HG03354 (cell line): Measurements from ENCODE around the gene CEBPZOS.

Experiments
- ATAC-seq: cut with Tn5 transposase; IDR thresholded peaks from one replicate; pipeline ENCODE4 v1.9.1; 2021; ENCODE audit warnings: mild to moderate bottlenecking; ENCODE audit not compliant: unreplicated experiment, poor library complexity, severe bottlenecking

The CEBPZOS gene

DNA sequence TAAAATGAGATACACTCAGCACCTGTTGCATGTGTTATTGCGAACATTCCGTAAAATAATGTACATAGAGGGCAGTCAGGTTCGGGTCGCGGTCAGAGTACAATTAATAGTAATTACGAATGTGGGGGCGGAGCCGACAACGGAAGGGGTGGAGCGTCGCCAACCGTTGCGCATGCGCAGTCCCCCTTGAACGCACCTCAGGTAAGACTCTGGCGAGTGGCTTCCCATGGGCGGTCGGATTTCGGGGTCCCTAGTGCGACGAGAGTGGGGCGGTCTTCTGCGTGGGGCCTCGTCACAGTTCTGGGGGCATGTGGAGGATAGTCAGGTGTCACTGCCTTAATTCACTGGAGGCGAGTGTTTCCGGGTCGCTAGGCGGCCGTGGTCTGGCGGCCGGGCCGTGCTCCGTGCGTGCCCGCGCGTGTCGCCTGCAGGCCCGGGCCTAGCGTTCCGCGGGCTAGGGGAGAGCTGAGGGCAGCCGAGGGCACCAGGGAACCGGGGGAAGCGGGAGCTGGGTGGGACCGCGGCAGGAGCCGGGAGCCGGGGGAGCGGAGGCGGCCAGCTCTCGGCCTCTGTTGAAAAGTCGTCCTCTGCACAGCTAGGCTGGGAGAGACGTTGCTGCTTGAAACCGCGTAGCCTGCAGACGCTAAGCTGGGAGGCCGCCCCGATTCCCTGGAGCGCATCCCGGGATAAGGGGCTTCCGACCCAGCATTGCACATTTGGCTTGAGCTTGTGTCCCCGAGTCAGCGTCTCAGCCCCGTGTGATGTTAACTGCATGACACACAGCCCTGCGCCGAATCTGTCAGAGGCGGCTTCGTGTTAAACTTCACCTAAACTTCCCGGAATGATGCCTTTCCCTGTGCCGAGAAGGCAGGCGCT lies at the start of gene CEBPZOS:
Gene CEBPZOS, plus strand, starts transcription at position 177 of the 876 bp plus-strand sequence. CDS start 3,209 bp downstream, outside the sequence.
- ATAC-seq: peak; percentile 83

- ATAC-seq: no peak
Observed at GRCh38 chr2:37148325-37148724, 48.0 kb upstream of the CEBPZOS start.

DNA sequence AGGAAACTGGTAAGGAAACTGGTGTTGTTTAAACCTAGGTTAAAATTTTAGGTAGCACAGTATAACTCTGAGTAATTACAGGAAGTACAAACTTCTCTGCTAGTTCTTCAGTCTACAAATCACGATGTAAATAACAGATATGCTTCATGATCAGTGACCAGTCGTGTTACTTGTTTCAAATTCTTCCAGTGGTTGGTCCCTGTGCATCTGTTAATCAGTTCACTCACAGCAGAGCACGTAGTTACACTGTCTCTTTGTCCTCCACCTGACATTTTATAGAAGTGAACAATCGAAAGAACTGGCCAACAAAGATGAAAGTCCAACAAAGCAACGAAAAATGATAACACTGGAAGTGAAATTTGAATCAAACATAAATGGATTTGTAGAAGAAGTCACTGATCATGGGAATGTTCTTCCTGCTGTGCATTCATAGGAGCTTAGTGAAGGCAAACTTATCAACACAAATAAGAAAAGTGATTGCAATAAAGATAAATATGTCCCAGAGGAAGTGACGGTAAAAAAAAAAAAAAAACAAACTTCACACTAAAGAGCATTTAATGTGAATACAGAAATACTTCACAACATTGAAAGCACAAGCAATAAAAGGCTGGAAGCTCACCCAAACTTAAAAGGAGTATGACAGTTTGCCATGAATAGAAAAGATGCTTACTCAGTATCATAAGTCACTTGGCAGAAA lies 46.5 kb upstream of the CEBPZOS start:
- no peak for ATAC-seq

DNA sequence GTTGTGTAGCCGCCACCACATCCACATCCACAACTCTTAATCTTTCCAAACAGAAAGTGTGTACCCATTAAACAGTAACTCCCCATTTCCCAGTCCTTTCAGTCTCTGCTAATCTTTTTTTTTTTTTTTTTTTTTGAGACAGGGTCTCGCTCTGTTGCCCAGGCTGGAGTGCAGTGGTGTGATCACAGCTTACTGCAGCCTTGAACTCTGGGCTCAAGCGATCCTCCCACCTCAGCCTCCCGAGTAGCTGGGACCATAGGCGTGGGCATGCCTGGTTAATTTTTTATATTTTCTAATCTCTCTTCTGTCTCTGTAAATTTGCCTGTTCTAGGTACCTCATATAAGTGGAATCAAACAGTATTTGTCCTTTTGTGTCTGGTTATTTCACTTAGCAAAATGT lies 43.1 kb upstream of the CEBPZOS start:
- no peak for ATAC-seq

DNA sequence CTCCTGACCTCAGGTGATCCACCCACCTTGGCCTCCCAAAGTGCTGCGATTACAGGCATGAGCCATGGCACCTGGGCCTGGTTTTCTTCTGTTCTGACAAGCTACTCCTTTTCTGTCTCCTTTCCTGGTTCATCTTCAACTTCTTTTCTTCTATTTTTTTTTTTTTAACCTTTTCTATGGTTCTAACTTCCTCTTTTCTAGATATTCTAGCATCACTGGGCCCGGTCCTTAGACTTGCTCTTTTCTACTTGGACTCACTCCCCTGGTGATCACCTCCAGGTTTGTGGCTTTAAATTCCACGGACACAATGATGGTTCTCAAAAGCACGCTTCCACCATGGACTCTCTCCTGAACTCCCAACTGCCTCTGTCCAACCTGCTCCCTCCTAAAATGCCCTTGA lies 41.5 kb upstream of the CEBPZOS start:
- no peak for ATAC-seq

DNA sequence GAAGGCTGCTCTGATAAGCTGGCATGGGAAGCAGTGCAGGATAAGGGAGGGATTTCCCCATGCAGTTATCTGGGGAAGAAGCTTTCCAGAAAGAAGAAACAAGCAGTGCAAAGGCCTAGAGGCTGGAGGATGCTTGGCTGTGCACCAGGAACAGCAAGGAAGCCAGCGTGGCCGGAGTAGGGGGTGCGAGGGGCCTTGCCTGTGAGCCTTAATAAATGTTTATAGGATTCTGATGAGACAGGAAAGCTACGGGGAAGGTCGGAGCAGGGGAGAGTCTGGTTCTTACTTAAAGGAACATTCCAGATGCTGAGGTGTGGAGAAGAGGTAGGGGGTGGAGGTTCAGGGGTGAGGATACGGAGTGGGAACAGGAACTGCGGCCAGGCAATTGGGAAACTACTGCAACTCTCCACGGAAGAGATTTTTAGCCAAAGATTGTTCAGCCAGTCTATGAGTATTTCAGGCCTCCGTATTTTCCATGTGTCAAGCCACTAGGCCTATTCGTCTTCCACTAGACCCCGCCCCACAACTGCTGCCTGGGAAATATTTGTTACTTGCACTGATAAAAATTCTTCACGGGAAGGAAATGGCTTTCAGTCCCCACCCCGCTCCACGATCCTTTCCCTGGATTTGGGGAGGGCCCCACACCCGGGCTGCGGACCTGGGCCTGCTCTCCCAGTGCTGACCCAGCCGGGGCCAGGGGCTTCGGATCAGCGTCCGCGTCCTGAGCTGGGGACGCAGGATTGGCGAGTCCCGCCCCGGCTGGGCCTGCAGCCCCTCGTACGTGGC lies 40.0 kb upstream of the CEBPZOS start:
- ATAC-seq: peak; percentile 36

- peak; percentile 93 for ATAC-seq
Observed at GRCh38 chr2:37156857-37157714, 39.2 kb upstream of the CEBPZOS start, which contains the start of gene EIF2AK2. TSS of gene EIF2AK2 (minus strand) at chr2:37156980. CDS start at chr2:37147806, 9,174 bp downstream.

- ATAC-seq: no peak
Observed at GRCh38 chr2:37164757-37165156, 31.5 kb upstream of the CEBPZOS start.

DNA sequence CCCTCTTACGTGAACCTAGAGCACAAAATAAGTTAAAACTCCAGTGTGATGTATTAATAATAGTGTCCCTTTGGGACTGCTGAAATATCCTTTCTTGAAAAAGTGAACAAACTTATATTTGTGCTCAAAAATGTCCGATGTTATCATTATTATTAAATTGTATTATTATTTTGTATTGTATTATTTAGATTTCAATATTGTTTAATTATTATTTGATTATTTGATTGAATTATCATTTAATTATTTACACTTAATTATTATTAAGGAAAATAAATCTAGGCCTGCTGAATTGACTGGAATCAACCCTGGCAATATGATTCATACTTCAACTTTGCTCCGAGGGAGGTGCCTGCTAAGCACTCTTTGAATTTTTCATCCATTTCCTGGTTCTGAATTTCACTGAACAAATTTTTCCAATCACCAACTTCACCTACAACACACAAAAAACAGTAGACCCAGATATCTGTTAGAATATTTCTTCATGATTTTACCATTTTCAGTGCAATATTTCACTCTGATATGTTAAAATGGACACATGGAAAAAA lies 28.6 kb upstream of the CEBPZOS start:
- ATAC-seq: no peak

DNA sequence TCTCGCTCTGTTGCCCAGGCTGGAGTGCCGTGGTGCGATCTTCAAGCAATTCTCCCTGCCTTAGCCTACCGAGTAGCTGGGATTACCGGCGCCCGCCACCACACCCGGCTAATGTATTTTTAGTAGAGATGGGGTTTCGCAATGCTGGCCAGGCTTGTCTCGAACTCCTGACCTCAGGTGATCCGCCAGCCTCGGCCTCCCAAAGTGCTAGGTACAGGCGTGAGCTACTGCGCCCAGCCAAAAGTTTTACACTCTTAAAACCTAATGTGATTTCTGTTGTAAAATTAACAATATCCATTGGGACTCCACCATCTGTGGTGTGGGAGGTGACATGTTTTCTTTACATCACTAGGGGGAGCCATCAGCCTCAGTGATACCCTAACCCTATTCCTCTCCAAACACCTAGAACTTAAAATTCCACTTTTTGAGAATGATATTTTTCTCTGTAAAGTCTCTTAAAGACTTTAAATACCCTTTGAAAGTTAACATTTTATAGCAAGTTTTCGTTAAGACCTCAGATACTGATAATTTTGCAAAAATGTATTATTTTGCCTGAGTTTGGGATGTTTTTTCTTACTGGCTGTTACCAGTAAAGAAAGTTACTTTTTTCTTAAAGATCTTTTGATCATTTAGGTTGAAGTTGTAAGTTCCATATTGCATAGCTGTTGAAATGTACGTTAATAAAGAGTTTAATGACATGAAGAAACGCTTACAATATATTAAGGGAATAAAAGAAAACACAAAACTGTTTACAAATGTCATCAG lies 27.9 kb upstream of the CEBPZOS start:
- ATAC-seq: no peak

- ATAC-seq: no peak
Observed at GRCh38 chr2:37171624-37171950, 24.7 kb upstream of the CEBPZOS start.

GRCh38 chr2:37173741-37174140 lies 22.6 kb upstream of the CEBPZOS start:
- no peak for ATAC-seq

DNA sequence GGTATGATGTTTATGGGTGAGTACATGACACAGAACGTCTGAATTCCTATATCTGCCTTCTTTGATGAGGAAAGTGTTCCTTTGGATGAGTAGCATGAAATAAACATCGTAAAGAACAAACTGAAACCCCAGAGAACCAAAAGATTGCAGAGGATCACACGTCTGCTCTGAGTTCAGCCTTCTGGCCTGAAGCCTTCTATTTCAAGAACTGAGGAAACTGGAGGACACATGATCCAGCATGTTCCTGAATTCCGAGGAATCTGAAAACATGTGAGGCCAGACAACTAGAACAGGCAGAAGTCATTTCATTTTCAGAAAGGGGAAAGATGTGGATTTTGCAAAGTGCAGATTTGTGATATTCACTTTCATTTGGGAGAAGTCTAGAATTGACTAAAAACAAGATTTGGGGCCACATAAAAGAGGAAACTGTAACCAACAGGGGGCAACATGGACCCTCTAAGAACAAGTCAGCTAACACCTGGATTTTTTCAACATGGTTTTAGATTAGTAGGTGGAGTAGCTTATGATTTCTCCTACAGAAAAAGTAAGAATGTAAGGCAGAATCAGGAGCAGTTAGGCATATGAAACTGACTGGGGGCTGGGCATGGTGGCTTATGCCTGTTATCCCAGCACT lies 16.2 kb upstream of the CEBPZOS start:
- no peak for ATAC-seq

GRCh38 chr2:37180640-37181039 lies 15.7 kb upstream of the CEBPZOS start:
- ATAC-seq: no peak

DNA sequence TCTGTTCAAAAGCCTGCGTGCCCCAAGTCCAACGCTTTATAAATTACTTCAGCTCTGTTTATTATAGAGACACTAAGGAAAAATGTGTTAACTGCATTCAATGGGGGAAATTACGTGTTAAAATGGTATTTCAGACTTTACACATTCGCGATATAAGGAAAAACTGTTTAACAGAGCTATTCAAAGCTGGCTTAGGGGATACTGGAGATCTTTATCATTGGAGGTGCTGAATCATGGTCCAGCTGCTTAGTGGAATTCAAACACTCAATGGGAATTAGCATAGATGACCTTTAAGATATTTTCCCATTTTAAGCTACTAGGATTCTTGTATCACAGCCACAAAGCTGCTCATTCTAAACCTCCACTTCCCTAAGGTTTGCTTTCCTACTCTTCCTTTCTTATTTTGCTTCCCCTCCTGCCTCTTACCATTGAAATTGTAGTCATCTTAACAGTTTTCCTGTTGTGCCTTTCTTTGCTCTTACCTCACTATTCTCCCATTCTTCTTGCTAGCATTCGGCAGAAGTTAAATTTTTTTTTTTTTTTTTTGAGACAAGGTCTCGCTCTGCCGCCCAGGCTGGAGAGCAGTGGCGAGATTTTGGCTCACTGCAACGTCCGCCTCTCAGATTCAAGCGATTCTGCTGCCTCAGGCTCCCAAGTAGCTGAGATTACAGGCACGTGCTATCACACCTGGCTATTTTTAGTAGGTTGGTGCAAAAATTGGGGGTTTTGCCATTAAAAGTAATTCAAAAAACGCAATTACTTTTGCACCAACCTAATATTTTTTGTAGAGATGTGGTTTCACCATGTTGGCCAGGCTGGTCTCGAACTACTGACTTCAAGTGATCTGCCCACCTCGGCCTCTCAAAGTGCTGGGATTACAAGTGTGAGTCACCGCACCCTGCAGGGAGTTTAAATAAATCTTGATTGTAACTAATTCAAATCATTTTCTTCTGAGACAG lies 14.3 kb upstream of the CEBPZOS start:
- no peak for ATAC-seq

DNA sequence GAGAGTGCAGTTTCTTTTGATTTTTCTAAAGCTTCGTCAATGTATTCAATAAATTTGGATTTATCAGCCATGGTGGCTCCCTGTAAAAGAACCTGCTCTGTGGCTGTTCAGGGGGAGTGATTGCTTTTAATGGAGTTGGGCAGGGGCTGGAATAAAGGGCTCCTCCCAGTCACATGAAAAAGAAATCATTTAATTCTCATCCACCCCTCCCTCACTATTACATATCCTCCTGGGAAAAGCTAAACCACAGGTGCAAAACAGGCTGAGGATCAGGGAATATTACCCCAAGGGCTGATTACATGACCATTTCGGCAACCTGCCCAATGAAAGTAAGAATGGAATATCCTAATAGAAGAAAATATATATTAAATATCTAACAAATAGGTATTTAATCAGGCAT lies 7.7 kb upstream of the CEBPZOS start, which contains the start of gene SULT6B1:
Gene SULT6B1, minus strand, starts transcription at position 101 of the 400 bp plus-strand sequence. Its CDS starts 30 bp downstream, at position 71.
- no peak for ATAC-seq
